HEK293 (cell line): ENCODE measurements around the gene TLL2.

Experiments used
- GLI4 ChIP-seq: fragments of 450-650 bp; formaldehyde crosslinking; IDR thresholded peaks from 2 replicates; pipeline ENCODE4 v1.5.1; 2016; ENCODE audit warnings: missing biosample characterization, missing genetic modification characterization
- ZBTB20 ChIP-seq: fragments of 450-650 bp; formaldehyde crosslinking; IDR thresholded peaks from 2 replicates; pipeline ENCODE4 v1.5.1; 2016; ENCODE audit warnings: missing biosample characterization, missing genetic modification characterization
- ZBTB48 ChIP-seq: fragments of 450-650 bp; formaldehyde crosslinking; IDR thresholded peaks from 2 replicates; pipeline ENCODE4 v1.5.1; 2016; ENCODE audit warnings: missing biosample characterization, missing genetic modification characterization
- ZIC2 ChIP-seq: fragments of 450-650 bp; formaldehyde crosslinking; IDR thresholded peaks from 2 replicates; pipeline ENCODE4 v1.5.1; 2016; ENCODE audit warnings: missing biosample characterization, missing genetic modification characterization
- ZNF10 ChIP-seq: fragments of 450-650 bp; formaldehyde crosslinking; IDR thresholded peaks from 2 replicates; pipeline ENCODE4 v1.5.1; 2017; ENCODE audit warnings: missing biosample characterization, missing genetic modification characterization
- ZNF121 ChIP-seq: fragments of 450-650 bp; formaldehyde crosslinking; IDR thresholded peaks from 2 replicates; pipeline ENCODE4 v1.5.1; 2016; ENCODE audit warnings: missing biosample characterization, missing genetic modification characterization
- ZNF132 ChIP-seq: fragments of 450-650 bp; formaldehyde crosslinking; IDR thresholded peaks from 2 replicates; pipeline ENCODE4 v1.5.1; 2017; ENCODE audit warnings: missing biosample characterization, missing genetic modification characterization, borderline replicate concordance
- ZNF138 ChIP-seq: fragments of 450-650 bp; formaldehyde crosslinking; IDR thresholded peaks from 2 replicates; pipeline ENCODE4 v1.5.1; 2016; ENCODE audit warnings: missing biosample characterization, missing genetic modification characterization, borderline replicate concordance
- ZNF157 ChIP-seq: fragments of 450-650 bp; formaldehyde crosslinking; IDR thresholded peaks from 2 replicates; pipeline ENCODE4 v1.5.1; 2016; ENCODE audit warnings: missing biosample characterization, missing genetic modification characterization
- ZNF184 ChIP-seq: fragments of 450-650 bp; IDR thresholded peaks from 2 replicates; pipeline ENCODE4 v1.5.1; 2018; ENCODE audit warnings: missing biosample characterization, mild to moderate bottlenecking, missing genetic modification characterization
- ZNF221 ChIP-seq: fragments of 450-650 bp; formaldehyde crosslinking; IDR thresholded peaks from 2 replicates; pipeline ENCODE4 v1.5.1; 2017; ENCODE audit warnings: missing biosample characterization, missing genetic modification characterization, borderline replicate concordance
- ZNF350 ChIP-seq: fragments of 450-650 bp; formaldehyde crosslinking; IDR thresholded peaks from 2 replicates; pipeline ENCODE4 v1.5.0; 2017; ENCODE audit warnings: missing biosample characterization, mild to moderate bottlenecking, missing genetic modification characterization
- ZNF473 ChIP-seq: fragments of 450-650 bp; formaldehyde crosslinking; IDR thresholded peaks from 2 replicates; pipeline ENCODE4 v1.5.1; 2017; ENCODE audit warnings: missing biosample characterization, missing genetic modification characterization
- ZNF510 ChIP-seq: fragments of 450-650 bp; formaldehyde crosslinking; IDR thresholded peaks from 2 replicates; pipeline ENCODE4 v1.5.1; 2018; ENCODE audit warnings: mild to moderate bottlenecking, missing genetic modification characterization, missing biosample characterization; ENCODE audit not compliant: insufficient replicate concordance
- ZNF571 ChIP-seq: fragments of 450-650 bp; formaldehyde crosslinking; IDR thresholded peaks from 2 replicates; pipeline ENCODE4 v1.5.0; 2017; ENCODE audit warnings: missing biosample characterization, missing genetic modification characterization
- ZNF585B ChIP-seq: fragments of 450-650 bp; formaldehyde crosslinking; IDR thresholded peaks from 2 replicates; pipeline ENCODE4 v1.5.1; 2016; ENCODE audit warnings: missing biosample characterization, missing genetic modification characterization
- ZNF654 ChIP-seq: fragments of 450-650 bp; formaldehyde crosslinking; IDR thresholded peaks from 2 replicates; pipeline ENCODE4 v1.5.1; 2016; ENCODE audit warnings: low read depth, missing biosample characterization, missing genetic modification characterization
- ZNF777 ChIP-seq: fragments of 450-650 bp; formaldehyde crosslinking; IDR thresholded peaks from 2 replicates; pipeline ENCODE4 v1.5.1; 2017; ENCODE audit warnings: missing biosample characterization, missing genetic modification characterization, borderline replicate concordance
- ZXDB ChIP-seq: fragments of 450-650 bp; formaldehyde crosslinking; IDR thresholded peaks from 2 replicates; pipeline ENCODE4 v1.5.1; 2016; ENCODE audit warnings: missing biosample characterization, missing genetic modification characterization
- TF ChIP-seq, protein P1 (sequence below): fragments of 450-650 bp; formaldehyde crosslinking; IDR thresholded peaks from 2 replicates; pipeline ENCODE4 v1.5.1; 2016; ENCODE audit warnings: missing biosample characterization, missing genetic modification characterization, borderline replicate concordance
- TF ChIP-seq, protein P2 (sequence below): fragments of 450-650 bp; IDR thresholded peaks from 2 replicates; pipeline ENCODE4 v1.5.1; 2018; ENCODE audit warnings: missing biosample characterization, missing genetic modification characterization
- TF ChIP-seq, protein P3 (sequence below): fragments of 450-650 bp; formaldehyde crosslinking; IDR thresholded peaks from 2 replicates; pipeline ENCODE4 v1.5.1; 2017; ENCODE audit warnings: missing biosample characterization, missing genetic modification characterization
- TF ChIP-seq, protein P4 (sequence below): fragments of 450-650 bp; IDR thresholded peaks from 2 replicates; pipeline ENCODE4 v1.5.1; 2018; ENCODE audit warnings: missing biosample characterization, mild to moderate bottlenecking, missing genetic modification characterization
- TF ChIP-seq, protein P5 (sequence below): fragments of 450-650 bp; formaldehyde crosslinking; IDR thresholded peaks from 2 replicates; pipeline ENCODE4 v1.5.1; 2016; ENCODE audit warnings: missing biosample characterization, missing genetic modification characterization
- TF ChIP-seq, protein P6 (sequence below): fragments of 450-650 bp; formaldehyde crosslinking; IDR thresholded peaks from 2 replicates; pipeline ENCODE4 v1.5.1; 2017; ENCODE audit warnings: missing biosample characterization, missing genetic modification characterization
- TF ChIP-seq, protein P7 (sequence below): fragments of 450-650 bp; formaldehyde crosslinking; IDR thresholded peaks from 2 replicates; pipeline ENCODE4 v1.5.1; 2017; ENCODE audit warnings: missing biosample characterization, mild to moderate bottlenecking, missing genetic modification characterization, moderate library complexity

The TLL2 gene

DNA sequence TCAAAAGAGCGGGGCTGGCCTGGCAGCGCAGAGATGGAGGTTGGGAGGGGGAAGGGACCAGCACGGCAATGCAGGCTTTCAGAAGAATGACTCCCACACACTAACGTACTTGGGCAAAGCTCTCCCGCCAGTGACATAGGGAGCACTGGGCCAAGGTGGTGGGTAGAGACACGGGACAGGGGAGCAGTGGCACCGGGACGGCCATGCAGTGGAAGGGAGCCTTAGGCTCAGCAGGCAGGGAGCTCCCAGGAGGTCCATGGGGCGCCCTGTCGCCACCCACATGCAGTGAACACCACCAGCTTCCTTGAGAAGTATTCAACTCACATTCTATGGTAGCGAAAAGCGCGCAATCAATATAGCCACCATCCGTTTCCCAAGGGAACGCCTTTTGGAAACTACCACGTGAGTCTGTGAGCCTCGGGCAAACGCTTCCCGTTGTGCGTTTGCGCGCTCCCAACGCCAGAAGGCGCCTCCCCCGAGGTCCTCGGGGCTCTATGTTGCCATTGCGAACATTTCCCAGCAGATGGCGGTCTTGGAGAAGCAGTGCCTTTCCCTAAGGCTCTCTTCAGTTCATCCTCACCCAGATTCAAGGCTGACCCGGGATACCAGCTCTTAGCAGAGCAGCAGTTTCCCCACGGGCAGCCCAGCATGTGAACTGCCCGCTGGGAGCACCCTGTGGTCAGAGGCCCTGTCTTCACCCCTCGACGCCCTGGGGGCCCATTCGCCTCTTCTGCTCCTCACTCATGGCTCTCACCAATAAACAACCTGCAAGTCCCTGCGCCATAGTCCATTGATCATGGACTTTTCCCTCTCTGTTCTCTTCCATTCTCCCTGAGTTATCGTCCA is 138.5 kb downstream of the TLL2 start (continued):
- peak; percentile 100 for TF ChIP-seq ZNF654 (tag by site-specific recombination)
- no peak for TF ChIP-seq GLI4
- no peak for TF ChIP-seq ZNF138 (tag by site-specific recombination)
- no peak for TF ChIP-seq ZNF132
- TF ChIP-seq ZNF157 (tag by site-specific recombination): no peak
- TF ChIP-seq, protein P1, sequence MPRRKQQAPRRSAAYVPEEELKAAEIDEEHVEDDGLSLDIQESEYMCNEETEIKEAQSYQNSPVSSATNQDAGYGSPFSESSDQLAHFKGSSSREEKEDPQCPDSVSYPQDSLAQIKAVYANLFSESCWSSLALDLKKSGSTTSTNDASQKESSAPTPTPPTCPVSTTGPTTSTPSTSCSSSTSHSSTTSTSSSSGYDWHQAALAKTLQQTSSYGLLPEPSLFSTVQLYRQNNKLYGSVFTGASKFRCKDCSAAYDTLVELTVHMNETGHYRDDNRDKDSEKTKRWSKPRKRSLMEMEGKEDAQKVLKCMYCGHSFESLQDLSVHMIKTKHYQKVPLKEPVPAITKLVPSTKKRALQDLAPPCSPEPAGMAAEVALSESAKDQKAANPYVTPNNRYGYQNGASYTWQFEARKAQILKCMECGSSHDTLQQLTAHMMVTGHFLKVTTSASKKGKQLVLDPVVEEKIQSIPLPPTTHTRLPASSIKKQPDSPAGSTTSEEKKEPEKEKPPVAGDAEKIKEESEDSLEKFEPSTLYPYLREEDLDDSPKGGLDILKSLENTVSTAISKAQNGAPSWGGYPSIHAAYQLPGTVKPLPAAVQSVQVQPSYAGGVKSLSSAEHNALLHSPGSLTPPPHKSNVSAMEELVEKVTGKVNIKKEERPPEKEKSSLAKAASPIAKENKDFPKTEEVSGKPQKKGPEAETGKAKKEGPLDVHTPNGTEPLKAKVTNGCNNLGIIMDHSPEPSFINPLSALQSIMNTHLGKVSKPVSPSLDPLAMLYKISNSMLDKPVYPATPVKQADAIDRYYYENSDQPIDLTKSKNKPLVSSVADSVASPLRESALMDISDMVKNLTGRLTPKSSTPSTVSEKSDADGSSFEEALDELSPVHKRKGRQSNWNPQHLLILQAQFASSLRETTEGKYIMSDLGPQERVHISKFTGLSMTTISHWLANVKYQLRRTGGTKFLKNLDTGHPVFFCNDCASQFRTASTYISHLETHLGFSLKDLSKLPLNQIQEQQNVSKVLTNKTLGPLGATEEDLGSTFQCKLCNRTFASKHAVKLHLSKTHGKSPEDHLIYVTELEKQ (tag by site-specific recombination): no peak
- TF ChIP-seq, protein P2, sequence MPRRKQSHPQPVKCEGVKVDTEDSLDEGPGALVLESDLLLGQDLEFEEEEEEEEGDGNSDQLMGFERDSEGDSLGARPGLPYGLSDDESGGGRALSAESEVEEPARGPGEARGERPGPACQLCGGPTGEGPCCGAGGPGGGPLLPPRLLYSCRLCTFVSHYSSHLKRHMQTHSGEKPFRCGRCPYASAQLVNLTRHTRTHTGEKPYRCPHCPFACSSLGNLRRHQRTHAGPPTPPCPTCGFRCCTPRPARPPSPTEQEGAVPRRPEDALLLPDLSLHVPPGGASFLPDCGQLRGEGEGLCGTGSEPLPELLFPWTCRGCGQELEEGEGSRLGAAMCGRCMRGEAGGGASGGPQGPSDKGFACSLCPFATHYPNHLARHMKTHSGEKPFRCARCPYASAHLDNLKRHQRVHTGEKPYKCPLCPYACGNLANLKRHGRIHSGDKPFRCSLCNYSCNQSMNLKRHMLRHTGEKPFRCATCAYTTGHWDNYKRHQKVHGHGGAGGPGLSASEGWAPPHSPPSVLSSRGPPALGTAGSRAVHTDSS (tag by site-specific recombination): no peak
- TF ChIP-seq ZNF121 (tag by site-specific recombination): no peak
- TF ChIP-seq, protein P3, sequence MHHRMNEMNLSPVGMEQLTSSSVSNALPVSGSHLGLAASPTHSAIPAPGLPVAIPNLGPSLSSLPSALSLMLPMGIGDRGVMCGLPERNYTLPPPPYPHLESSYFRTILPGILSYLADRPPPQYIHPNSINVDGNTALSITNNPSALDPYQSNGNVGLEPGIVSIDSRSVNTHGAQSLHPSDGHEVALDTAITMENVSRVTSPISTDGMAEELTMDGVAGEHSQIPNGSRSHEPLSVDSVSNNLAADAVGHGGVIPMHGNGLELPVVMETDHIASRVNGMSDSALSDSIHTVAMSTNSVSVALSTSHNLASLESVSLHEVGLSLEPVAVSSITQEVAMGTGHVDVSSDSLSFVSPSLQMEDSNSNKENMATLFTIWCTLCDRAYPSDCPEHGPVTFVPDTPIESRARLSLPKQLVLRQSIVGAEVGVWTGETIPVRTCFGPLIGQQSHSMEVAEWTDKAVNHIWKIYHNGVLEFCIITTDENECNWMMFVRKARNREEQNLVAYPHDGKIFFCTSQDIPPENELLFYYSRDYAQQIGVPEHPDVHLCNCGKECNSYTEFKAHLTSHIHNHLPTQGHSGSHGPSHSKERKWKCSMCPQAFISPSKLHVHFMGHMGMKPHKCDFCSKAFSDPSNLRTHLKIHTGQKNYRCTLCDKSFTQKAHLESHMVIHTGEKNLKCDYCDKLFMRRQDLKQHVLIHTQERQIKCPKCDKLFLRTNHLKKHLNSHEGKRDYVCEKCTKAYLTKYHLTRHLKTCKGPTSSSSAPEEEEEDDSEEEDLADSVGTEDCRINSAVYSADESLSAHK (tag by site-specific recombination): no peak
- TF ChIP-seq ZNF510 (tag by site-specific recombination): no peak
- no peak for TF ChIP-seq ZNF350
- TF ChIP-seq, protein P4, sequence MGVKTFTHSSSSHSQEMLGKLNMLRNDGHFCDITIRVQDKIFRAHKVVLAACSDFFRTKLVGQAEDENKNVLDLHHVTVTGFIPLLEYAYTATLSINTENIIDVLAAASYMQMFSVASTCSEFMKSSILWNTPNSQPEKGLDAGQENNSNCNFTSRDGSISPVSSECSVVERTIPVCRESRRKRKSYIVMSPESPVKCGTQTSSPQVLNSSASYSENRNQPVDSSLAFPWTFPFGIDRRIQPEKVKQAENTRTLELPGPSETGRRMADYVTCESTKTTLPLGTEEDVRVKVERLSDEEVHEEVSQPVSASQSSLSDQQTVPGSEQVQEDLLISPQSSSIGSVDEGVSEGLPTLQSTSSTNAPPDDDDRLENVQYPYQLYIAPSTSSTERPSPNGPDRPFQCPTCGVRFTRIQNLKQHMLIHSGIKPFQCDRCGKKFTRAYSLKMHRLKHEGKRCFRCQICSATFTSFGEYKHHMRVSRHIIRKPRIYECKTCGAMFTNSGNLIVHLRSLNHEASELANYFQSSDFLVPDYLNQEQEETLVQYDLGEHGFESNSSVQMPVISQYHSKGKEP (tag by site-specific recombination): no peak
- TF ChIP-seq ZNF571 (tag by site-specific recombination): no peak
- TF ChIP-seq, protein P5, sequence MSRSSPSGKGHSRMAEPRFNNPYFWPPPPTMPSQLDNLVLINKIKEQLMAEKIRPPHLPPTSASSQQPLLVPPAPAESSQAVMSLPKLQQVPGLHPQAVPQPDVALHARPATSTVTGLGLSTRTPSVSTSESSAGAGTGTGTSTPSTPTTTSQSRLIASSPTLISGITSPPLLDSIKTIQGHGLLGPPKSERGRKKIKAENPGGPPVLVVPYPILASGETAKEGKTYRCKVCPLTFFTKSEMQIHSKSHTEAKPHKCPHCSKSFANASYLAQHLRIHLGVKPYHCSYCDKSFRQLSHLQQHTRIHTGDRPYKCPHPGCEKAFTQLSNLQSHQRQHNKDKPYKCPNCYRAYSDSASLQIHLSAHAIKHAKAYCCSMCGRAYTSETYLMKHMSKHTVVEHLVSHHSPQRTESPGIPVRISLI (tag by site-specific recombination): no peak
- TF ChIP-seq ZBTB48: 0 out of 2 replicates have a peak, but pooled peaks have one; percentile 53
- no peak for TF ChIP-seq ZNF10
- TF ChIP-seq, protein P6, sequence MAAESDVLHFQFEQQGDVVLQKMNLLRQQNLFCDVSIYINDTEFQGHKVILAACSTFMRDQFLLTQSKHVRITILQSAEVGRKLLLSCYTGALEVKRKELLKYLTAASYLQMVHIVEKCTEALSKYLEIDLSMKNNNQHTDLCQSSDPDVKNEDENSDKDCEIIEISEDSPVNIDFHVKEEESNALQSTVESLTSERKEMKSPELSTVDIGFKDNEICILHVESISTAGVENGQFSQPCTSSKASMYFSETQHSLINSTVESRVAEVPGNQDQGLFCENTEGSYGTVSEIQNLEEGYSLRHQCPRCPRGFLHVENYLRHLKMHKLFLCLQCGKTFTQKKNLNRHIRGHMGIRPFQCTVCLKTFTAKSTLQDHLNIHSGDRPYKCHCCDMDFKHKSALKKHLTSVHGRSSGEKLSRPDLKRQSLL (tag by site-specific recombination): peak; percentile 88
- no peak for TF ChIP-seq ZNF221 (tag by site-specific recombination)
- TF ChIP-seq ZNF184 (tag by site-specific recombination): no peak
- TF ChIP-seq ZNF473 (tag by site-specific recombination): no peak
- peak; percentile 43; the same call in 1 of the 2 replicates for TF ChIP-seq ZXDB
- TF ChIP-seq, protein P7, sequence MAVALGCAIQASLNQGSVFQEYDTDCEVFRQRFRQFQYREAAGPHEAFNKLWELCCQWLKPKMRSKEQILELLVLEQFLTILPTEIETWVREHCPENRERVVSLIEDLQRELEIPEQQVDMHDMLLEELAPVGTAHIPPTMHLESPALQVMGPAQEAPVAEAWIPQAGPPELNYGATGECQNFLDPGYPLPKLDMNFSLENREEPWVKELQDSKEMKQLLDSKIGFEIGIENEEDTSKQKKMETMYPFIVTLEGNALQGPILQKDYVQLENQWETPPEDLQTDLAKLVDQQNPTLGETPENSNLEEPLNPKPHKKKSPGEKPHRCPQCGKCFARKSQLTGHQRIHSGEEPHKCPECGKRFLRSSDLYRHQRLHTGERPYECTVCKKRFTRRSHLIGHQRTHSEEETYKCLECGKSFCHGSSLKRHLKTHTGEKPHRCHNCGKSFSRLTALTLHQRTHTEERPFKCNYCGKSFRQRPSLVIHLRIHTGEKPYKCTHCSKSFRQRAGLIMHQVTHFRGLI: no peak
- no peak for TF ChIP-seq ZBTB20 (tag by site-specific recombination)
- TF ChIP-seq ZIC2 (tag by site-specific recombination): peak; percentile 98
- no peak for TF ChIP-seq ZNF585B
- TF ChIP-seq ZNF777 (tag by site-specific recombination): no peak
